Right lobe of liver (tissue), 6 donors: ENCODE measurements around the gene CXCL1. TPM values are rescaled to one million over a fixed set of nuclear protein-coding genes. Genes with fewer than 3 reads are reported as not detected.

Experiments used
- ATAC-seq, 4 donors: fragments of 200-7000 bp; cut with Tn5 transposase; one replicate each; pipeline ENCODE4 v1.9.1; 2020; ENCODE audit warnings: mild to moderate bottlenecking in 4 of 4, moderate library complexity in 4 of 4
- DNase-seq, 3 donors: peaks; one replicate each; pipeline ENCODE4 v3.0.0-alpha.2; 2020
- H3K27ac ChIP-seq, 3 donors: fragments of 200-600 bp; one replicate each; pipeline ENCODE4 v1.8.0; 2022
- H3K27me3 ChIP-seq, 2 donors: fragments of 200-600 bp; one replicate each; pipeline ENCODE4 v1.8.0; 2022
- H3K36me3 ChIP-seq, 4 donors: fragments of 200-600 bp; sonication (generic) in 1 of 4; one replicate each; pipeline versions ENCODE4 v1.5.1 to v1.8.0; 2017 to 2022; ENCODE audit warnings: control low read depth in 1 of 4
- H3K4me1 ChIP-seq, 4 donors: fragments of 200-600 bp; sonication (generic) in 1 of 4; one replicate each; pipeline versions ENCODE4 v1.5.1 to v1.8.0; 2017 to 2022; ENCODE audit warnings: control low read depth in 1 of 4
- H3K4me3 ChIP-seq, 3 donors: fragments of 200-600 bp; one replicate each; pipeline ENCODE4 v1.8.0; 2022
- H3K9me3 ChIP-seq, 4 donors: fragments of 200-600 bp; sonication (generic) in 1 of 4; one replicate each; pipeline versions ENCODE4 v1.5.1 to v1.8.0; 2017 to 2022; ENCODE audit warnings: control low read depth in 1 of 4
- POLR2A ChIP-seq: fragments of 450-650 bp; IDR thresholded peaks from one replicate; pipeline ENCODE4 v1.6.1; 2017; ENCODE audit warnings: antibody characterized with exemption, mild to moderate bottlenecking
- WGBS: methylation state at CpG from one replicate; pipeline ENCODE4 v1.1.6; 2018; ENCODE audit warnings: low coverage, low lambda C conversion rate; ENCODE audit not compliant: insufficient coverage; ENCODE audit errors: missing lambda C conversion rate; 5-methylcytosine and 5-hydroxymethylcytosine counted together
- intact Hi-C, 2 donors: fragments of 100-400 bp; cut with DNase I; formaldehyde crosslinking; loops; one replicate each; pipeline versions ENCODE4 v1.11.2 to v1.14.1; 2022
- total RNA-seq, 6 experiments: library from RNA; depleted of rRNA in 2 of 6; stranded (reverse); fragments of >200 nt in 2 of 6; fragmentation: NEBNext Ultra II Directional in 3 of 6; extraction: Animal tissue kit (Norgen Biotek cat#: 25700) in 3 of 6; gene quantifications; one replicate each; pipeline versions ENCODE4 v1.1.0 to v1.2.4, GENCODE V29; 2016 to 2023
- TF ChIP-seq, protein P1 (sequence below), 4 donors: fragments of 200-600 bp in 3 of 4; fragments of 450-650 bp in 1 of 4; IDR thresholded peaks; one replicate each; pipeline versions ENCODE4 v1.5.1 to v1.8.0; 2016 to 2022; ENCODE audit warnings: antibody characterized with exemption in 4 of 4, mild to moderate bottlenecking in 2 of 4
- donor health status: DM: no; HTN: yes; CAD: no.
- donor health status: DM: no; HTN: no; CAD: no.
- donor health status: DM: no; HTN: no; CAD: no.
- donor health status: DM: no; HTN: yes; CAD: no.
- donor health status: DM: no; HTN: yes; CAD: no.

CXCL1 gene
- total RNA-seq, 6 experiments from 2014 or later: 0.42 to 33.1 (median 4.3) TPM

- Histone ChIP-seq H3K9me3 (no peaks in the 10 kb centered on the region), H3K27me3 (no peaks in the 10 kb centered on the region), H3K4me1 (peaks cover 0 to 6% (median 0%) of the 10 kb centered on the region in 4 donors), H3K36me3 (no peaks in the 10 kb centered on the region), H3K4me3 (peak overlapping the region; percentile 50 to 59 (median 57)), H3K27ac (peak overlapping the region in 2 of 3 donors; percentile 36 to 56)
- intact Hi-C loops: no loop called here
- no peak for DNase-seq
- TF ChIP-seq, protein P1, sequence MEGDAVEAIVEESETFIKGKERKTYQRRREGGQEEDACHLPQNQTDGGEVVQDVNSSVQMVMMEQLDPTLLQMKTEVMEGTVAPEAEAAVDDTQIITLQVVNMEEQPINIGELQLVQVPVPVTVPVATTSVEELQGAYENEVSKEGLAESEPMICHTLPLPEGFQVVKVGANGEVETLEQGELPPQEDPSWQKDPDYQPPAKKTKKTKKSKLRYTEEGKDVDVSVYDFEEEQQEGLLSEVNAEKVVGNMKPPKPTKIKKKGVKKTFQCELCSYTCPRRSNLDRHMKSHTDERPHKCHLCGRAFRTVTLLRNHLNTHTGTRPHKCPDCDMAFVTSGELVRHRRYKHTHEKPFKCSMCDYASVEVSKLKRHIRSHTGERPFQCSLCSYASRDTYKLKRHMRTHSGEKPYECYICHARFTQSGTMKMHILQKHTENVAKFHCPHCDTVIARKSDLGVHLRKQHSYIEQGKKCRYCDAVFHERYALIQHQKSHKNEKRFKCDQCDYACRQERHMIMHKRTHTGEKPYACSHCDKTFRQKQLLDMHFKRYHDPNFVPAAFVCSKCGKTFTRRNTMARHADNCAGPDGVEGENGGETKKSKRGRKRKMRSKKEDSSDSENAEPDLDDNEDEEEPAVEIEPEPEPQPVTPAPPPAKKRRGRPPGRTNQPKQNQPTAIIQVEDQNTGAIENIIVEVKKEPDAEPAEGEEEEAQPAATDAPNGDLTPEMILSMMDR (IDR thresholded peaks at IDR 0.05): no peak
- TF ChIP-seq POLR2A: no peak
- peak; percentile 5 to 34 (median 15) for ATAC-seq
- WGBS: 22% methylated on average over 15 of the region's 16 CpGs
Measured at GRCh38 chr4:73868206-73869129, 725 bp upstream of the CXCL1 start.

DNA sequence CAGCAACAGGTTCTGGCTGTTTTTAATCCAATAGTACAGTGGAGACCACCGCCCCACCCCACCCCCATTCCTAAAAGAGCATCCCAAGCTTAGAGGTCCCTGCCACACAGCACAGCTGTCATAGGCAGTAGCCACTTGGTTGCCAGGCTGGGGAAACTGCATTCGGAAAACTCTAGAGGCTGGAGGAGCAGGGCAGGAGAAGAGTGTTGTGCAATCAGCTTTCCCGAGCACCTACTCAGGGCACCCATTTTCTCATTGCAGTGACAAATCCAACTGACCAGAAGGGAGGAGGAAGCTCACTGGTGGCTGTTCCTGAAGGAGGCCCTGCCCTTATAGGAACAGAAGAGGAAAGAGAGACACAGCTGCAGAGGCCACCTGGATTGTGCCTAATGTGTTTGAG is 1.1 kb downstream of the CXCL1 start:
- ATAC-seq: peak in 1 of 4 donors; percentile 8
- TF ChIP-seq, protein P1 (IDR thresholded peaks at IDR 0.05): no peak
- no peak for TF ChIP-seq POLR2A
- no peaks in the 10 kb centered on the region for H3K9me3 ChIP-seq
- H3K27ac ChIP-seq: no peak overlapping the region
- H3K36me3 ChIP-seq: no peaks in the 10 kb centered on the region
- DNase-seq: no peak
- H3K4me1 ChIP-seq: peaks cover 0 to 6% (median 0%) of the 10 kb centered on the region in 4 donors
- 55% methylated on average over 3 of the region's 3 CpGs for WGBS
- intact Hi-C loops: no loop called here
- no peaks in the 10 kb centered on the region for H3K27me3 ChIP-seq
- no peak overlapping the region for H3K4me3 ChIP-seq

DNA sequence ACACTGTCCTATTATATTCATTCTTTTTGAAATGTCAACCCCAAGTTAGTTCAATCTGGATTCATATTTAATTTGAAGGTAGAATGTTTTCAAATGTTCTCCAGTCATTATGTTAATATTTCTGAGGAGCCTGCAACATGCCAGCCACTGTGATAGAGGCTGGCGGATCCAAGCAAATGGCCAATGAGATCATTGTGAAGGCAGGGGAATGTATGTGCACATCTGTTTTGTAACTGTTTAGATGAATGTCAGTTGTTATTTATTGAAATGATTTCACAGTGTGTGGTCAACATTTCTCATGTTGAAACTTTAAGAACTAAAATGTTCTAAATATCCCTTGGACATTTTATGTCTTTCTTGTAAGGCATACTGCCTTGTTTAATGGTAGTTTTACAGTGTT is 1.6 kb downstream of the CXCL1 start:
- Histone ChIP-seq H3K27ac (no peak overlapping the region), H3K9me3 (no peaks in the 10 kb centered on the region), H3K27me3 (no peaks in the 10 kb centered on the region), H3K4me1 (peaks cover 0 to 6% (median 0%) of the 10 kb centered on the region in 4 donors), H3K36me3 (no peaks in the 10 kb centered on the region), H3K4me3 (no peak overlapping the region)
- ATAC-seq: no peak
- DNase-seq: no peak
- WGBS: 89% methylated on average over 1 of the region's 1 CpG
- TF ChIP-seq, protein P1 (IDR thresholded peaks at IDR 0.05): no peak
- no peak for TF ChIP-seq POLR2A
- intact Hi-C loops: no loop called here

GRCh38 chr4:73871511-73872310 is 2.5 kb downstream of the CXCL1 start:
- no peak overlapping the region for H3K4me3 ChIP-seq
- no peak overlapping the region for H3K27ac ChIP-seq
- 65% methylated on average over 6 of the region's 6 CpGs for WGBS
- DNase-seq: no peak
- no peaks in the 10 kb centered on the region for H3K27me3 ChIP-seq
- intact Hi-C loops: no loop called here
- peaks cover 0 to 6% (median 0%) of the 10 kb centered on the region in 4 donors for H3K4me1 ChIP-seq
- no peak for TF ChIP-seq POLR2A
- TF ChIP-seq, protein P1 (IDR thresholded peaks at IDR 0.05): no peak
- no peak for ATAC-seq
- no peaks in the 10 kb centered on the region for H3K9me3 ChIP-seq
- H3K36me3 ChIP-seq: no peaks in the 10 kb centered on the region
